HepG2 (cell line): Measurements from ENCODE around the gene ING2. TPM values are rescaled to one million over a fixed set of nuclear protein-coding genes. Genes with fewer than 3 reads are reported as not detected.
A peak's percentile ranks its signal among the peaks of the same experiment; 100 is the strongest.

ENCODE experiments used
- ATF4 ChIP-seq, 2 experiments: fragments of 450-650 bp in 1 of 2; sonication (generic) in 1 of 2; formaldehyde crosslinking; IDR thresholded peaks; 2 replicates each; pipeline versions ENCODE4 v1.5.0 to v1.8.0; 2020 to 2022; ENCODE audit warnings: mild to moderate bottlenecking in 1 of 2, missing genetic modification reagents in 1 of 2
- BATF2 ChIP-seq: sonication (generic); formaldehyde crosslinking; IDR thresholded peaks from 2 replicates; pipeline ENCODE4 v1.8.0; 2022; ENCODE audit warnings: mild to moderate bottlenecking, missing genetic modification reagents, moderate library complexity
- CCDC6 ChIP-seq: sonication (generic); formaldehyde crosslinking; IDR thresholded peaks from 2 replicates; pipeline ENCODE4 v1.8.1; 2022; ENCODE audit warnings: mild to moderate bottlenecking, missing genetic modification reagents, moderate library complexity
- GATAD1 ChIP-seq: IDR thresholded peaks from 2 replicates; pipeline ENCODE4 v1.6.1; 2016; ENCODE audit warnings: missing genetic modification reagents, missing compliant biosample characterization
- HOXA9 ChIP-seq: sonication (generic); formaldehyde crosslinking; IDR thresholded peaks from 2 replicates; pipeline ENCODE4 v1.8.1; 2022; ENCODE audit warnings: missing genetic modification reagents, mild to moderate bottlenecking, moderate library complexity, borderline replicate concordance
- IRF2 ChIP-seq: IDR thresholded peaks from 2 replicates; pipeline ENCODE4 v1.6.1; 2018; ENCODE audit warnings: missing genetic modification reagents, missing compliant biosample characterization
- KMT2B ChIP-seq: IDR thresholded peaks from 2 replicates; pipeline ENCODE4 v1.6.1; 2016; ENCODE audit warnings: missing genetic modification reagents, missing compliant biosample characterization
- MAF1 ChIP-seq: sonication (generic); formaldehyde crosslinking; IDR thresholded peaks from 2 replicates; pipeline ENCODE4 v1.5.0; 2020; ENCODE audit warnings: missing genetic modification reagents, borderline replicate concordance
- MIXL1 ChIP-seq: IDR thresholded peaks from 2 replicates; pipeline ENCODE4 v1.6.1; 2016
- MTERF4 ChIP-seq: sonication (generic); formaldehyde crosslinking; IDR thresholded peaks from 2 replicates; pipeline ENCODE4 v1.8.0; 2023; ENCODE audit warnings: mild to moderate bottlenecking, missing genetic modification reagents
- POLR2AphosphoS5 ChIP-seq: IDR thresholded peaks from 2 replicates; pipeline ENCODE4 v1.6.1; 2012; ENCODE audit warnings: low read depth, low read length
- RAD21 ChIP-seq: fragments of 450-650 bp; formaldehyde crosslinking; IDR thresholded peaks from 2 replicates; pipeline ENCODE4 v1.5.0; 2020; ENCODE audit warnings: mild to moderate bottlenecking
- XRCC5 ChIP-seq: fragments of 200-400 bp; formaldehyde crosslinking; optimal IDR thresholded peaks from 2 replicates; pipeline ENCODE3; 2017; ENCODE audit warnings: mild to moderate bottlenecking, low read length
- ZFP36L1 ChIP-seq: sonication (generic); formaldehyde crosslinking; IDR thresholded peaks from 2 replicates; pipeline ENCODE4 v1.8.0; 2022; ENCODE audit warnings: mild to moderate bottlenecking, missing genetic modification reagents, moderate library complexity
- ZNF230 ChIP-seq: sonication (generic); formaldehyde crosslinking; IDR thresholded peaks from 2 replicates; pipeline ENCODE4 v1.4.0; 2020; ENCODE audit warnings: mild to moderate bottlenecking, missing genetic modification reagents
- ZNF234 ChIP-seq: sonication (generic); formaldehyde crosslinking; conservative IDR thresholded peaks from 2 replicates; pipeline ENCODE4 v1.5.1; 2020; ENCODE audit warnings: mild to moderate bottlenecking, missing genetic modification reagents
- ZNF264 ChIP-seq: sonication (generic); formaldehyde crosslinking; IDR thresholded peaks from 2 replicates; pipeline ENCODE4 v1.4.0; 2020; ENCODE audit warnings: missing genetic modification reagents
- ZNF543 ChIP-seq: sonication (generic); formaldehyde crosslinking; IDR thresholded peaks from 2 replicates; pipeline ENCODE4 v1.4.0; 2020; ENCODE audit warnings: mild to moderate bottlenecking, missing genetic modification reagents
- ZNF549 ChIP-seq: sonication (generic); formaldehyde crosslinking; IDR thresholded peaks from 2 replicates; pipeline ENCODE4 v1.5.0; 2020; ENCODE audit warnings: missing genetic modification reagents
- ZNF746 ChIP-seq: sonication (generic); formaldehyde crosslinking; IDR thresholded peaks from 2 replicates; pipeline ENCODE4 v1.8.0; 2022; ENCODE audit warnings: mild to moderate bottlenecking, missing genetic modification reagents
- ZNF777 ChIP-seq: sonication (generic); formaldehyde crosslinking; IDR thresholded peaks from 2 replicates; pipeline ENCODE4 v1.4.0; 2020; ENCODE audit warnings: missing genetic modification reagents
- ZNF850 ChIP-seq: sonication (generic); formaldehyde crosslinking; conservative IDR thresholded peaks from 2 replicates; pipeline ENCODE4 v1.9.0; 2021; ENCODE audit warnings: mild to moderate bottlenecking, missing genetic modification reagents
- polyA plus RNA-seq, 8 experiments: library from polyadenylated mRNA; depleted of rRNA in 3 of 8; stranded (reverse) in 7 of 8; unstranded in 1 of 8; fragments of >200 nt; fragmentation: Illumina TruSeq in 4 of 8; extraction: Trizol in 4 of 8; gene quantifications; 2 replicates each; pipeline versions ENCODE4 v1.2.1 to v1.2.3, GENCODE V29; 2011 to 2016; ENCODE audit warnings: low read depth in 4 of 8, missing spikeins in 1 of 8, mixed read lengths in 1 of 8; ENCODE audit not compliant: insufficient read depth in 1 of 8
- total RNA-seq, 5 experiments: library from RNA; depleted of rRNA; stranded (reverse); fragments of >200 nt; fragmentation: Illumina TruSeq; extraction: Trizol; gene quantifications; 2 replicates each; pipeline ENCODE4 v1.2.3, GENCODE V29; 2016; ENCODE audit warnings: low read depth in 1 of 5
- TF ChIP-seq, protein P1 (sequence below): sonication (generic); formaldehyde crosslinking; IDR thresholded peaks from 2 replicates; pipeline ENCODE4 v1.5.1; 2020; ENCODE audit warnings: mild to moderate bottlenecking, missing genetic modification reagents, moderate library complexity
- TF ChIP-seq, protein P2 (sequence below): sonication (generic); formaldehyde crosslinking; IDR thresholded peaks from 2 replicates; pipeline ENCODE4 v1.5.0; 2020; ENCODE audit warnings: missing genetic modification reagents
- TF ChIP-seq, protein P3 (sequence below): sonication (generic); formaldehyde crosslinking; conservative IDR thresholded peaks from 2 replicates; pipeline ENCODE4 v1.4.0; 2020; ENCODE audit warnings: missing genetic modification reagents

Gene ING2
- total and polyA plus RNA-seq, 2 of the 13 experiments (the other 11 are each of a cell fraction or from before 2014, with no cell fraction given): 6.6 to 12.4 TPM

- TF ChIP-seq HOXA9 (peak; percentile 96), ZNF234 (CRISPR knock-in tag) (peak; percentile 85), RAD21 (peak; percentile 86), ZNF746 (CRISPR knock-in tag) (0 out of 2 replicates have a peak, but pooled peaks have one; percentile 11), ZNF850 (peak; percentile 33; the same call in 1 of the 2 replicates), MTERF4 (CRISPR knock-in tag) (0 out of 2 replicates have a peak, but pooled peaks have one; percentile 91), KMT2B (CRISPR knock-in tag) (peak; percentile 78), ZNF543 (CRISPR knock-in tag) (peak; percentile 54; the same call in 1 of the 2 replicates), XRCC5 (peak; percentile 54), ZNF549 (CRISPR knock-in tag) (no peak), IRF2 (CRISPR knock-in tag) (no peak), MAF1 (CRISPR knock-in tag) (peak; percentile 12; the same call in 1 of the 2 replicates), ZNF230 (no peak), POLR2AphosphoS5 (peak; percentile 67), GATAD1 (CRISPR knock-in tag) (peak; percentile 62; the same call in 1 of the 2 replicates), ZNF777 (peak; percentile 69), ZFP36L1 (CRISPR knock-in tag) (peak; percentile 77; the same call in 1 of the 2 replicates), MIXL1 (CRISPR knock-in tag) (0 out of 2 replicates have a peak, but pooled peaks have one; percentile 9), BATF2 (peak; percentile 83), ZNF264 (0 out of 2 replicates have a peak, but pooled peaks have one; percentile 42), CCDC6 (peak; percentile 79; the same call in 1 of the 2 replicates), ATF4 (CRISPR knock-in tag; IDR thresholded peaks at IDR 0.05) (peak in 1 of 2 experiments; percentile 54; a peak in 1 of 4 replicates)
- TF ChIP-seq, protein P1, sequence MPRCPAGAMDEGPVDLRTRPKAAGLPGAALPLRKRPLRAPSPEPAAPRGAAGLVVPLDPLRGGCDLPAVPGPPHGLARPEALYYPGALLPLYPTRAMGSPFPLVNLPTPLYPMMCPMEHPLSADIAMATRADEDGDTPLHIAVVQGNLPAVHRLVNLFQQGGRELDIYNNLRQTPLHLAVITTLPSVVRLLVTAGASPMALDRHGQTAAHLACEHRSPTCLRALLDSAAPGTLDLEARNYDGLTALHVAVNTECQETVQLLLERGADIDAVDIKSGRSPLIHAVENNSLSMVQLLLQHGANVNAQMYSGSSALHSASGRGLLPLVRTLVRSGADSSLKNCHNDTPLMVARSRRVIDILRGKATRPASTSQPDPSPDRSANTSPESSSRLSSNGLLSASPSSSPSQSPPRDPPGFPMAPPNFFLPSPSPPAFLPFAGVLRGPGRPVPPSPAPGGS (CRISPR knock-in tag): peak; percentile 60; the same call in 1 of the 2 replicates
- TF ChIP-seq, protein P2, sequence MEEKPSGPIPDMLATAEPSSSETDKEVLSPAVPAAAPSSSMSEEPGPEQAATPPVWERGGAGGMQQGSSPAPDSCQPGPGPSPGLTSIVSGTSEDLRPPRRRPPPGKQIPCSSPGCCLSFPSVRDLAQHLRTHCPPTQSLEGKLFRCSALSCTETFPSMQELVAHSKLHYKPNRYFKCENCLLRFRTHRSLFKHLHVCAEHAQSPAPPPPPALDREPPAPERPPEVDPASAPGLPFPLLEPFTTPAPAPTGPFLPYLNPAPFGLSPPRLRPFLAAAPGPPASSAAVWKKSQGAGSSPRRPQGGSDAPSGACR (CRISPR knock-in tag): peak; percentile 57; the same call in 1 of the 2 replicates
- TF ChIP-seq, protein P3, sequence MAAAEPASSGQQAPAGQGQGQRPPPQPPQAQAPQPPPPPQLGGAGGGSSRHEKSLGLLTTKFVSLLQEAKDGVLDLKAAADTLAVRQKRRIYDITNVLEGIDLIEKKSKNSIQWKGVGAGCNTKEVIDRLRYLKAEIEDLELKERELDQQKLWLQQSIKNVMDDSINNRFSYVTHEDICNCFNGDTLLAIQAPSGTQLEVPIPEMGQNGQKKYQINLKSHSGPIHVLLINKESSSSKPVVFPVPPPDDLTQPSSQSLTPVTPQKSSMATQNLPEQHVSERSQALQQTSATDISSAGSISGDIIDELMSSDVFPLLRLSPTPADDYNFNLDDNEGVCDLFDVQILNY (CRISPR knock-in tag): peak; percentile 95
These were observed 561 bp upstream of the ING2 start (continued) for GRCh38 chr4:183504064-183504929.
